Measurements from ENCODE around the gene LRRC8E. TPM values are rescaled to one million over a fixed set of nuclear protein-coding genes. Genes with fewer than 3 reads are reported as not detected.
"Not testable (repeated sequence)": the region's sequence is repeated elsewhere in the genome, so short reads cannot be mapped to it uniquely, and the experiment has no call there.

Gene LRRC8E
- total RNA-seq, 1 donor from 2014 or later, result 0.77 TPM

- DNase-seq (ENCODE audit: low read depth in 2 of 2), result not testable (repeated sequence)
Measured at GRCh38 chr19:7930030-7930429, 41.7 kb downstream of the LRRC8E start.

DNA sequence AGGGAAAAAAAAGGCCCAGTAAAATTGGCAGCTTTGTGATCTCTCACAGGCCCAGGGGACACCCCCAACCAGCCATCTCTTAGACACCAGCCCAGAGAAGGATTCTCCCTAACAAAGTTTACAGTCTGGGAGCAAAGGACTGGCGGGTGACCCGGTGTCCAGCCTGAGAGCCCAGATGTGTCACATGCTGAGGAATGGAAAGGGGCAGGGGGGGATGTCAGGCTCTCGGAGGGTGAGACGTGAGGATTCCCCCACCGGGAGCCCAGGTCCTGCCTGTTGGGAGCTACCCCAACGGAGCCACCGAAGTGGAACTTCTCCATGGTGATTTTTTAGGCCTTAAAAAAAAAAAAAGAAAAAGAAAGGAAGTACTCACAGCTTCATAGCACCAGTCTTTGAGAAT, 42.5 kb downstream of the LRRC8E start:
- DNase-seq (ENCODE audit: low read depth in 2 of 2), result no peak

- DNase-seq (ENCODE audit: low read depth in 2 of 2), result no peak
Measured at GRCh38 chr19:7931221-7932061, 43.1 kb downstream of the LRRC8E start.

- DNase-seq (ENCODE audit: low read depth in 2 of 2), result no peak
Measured at GRCh38 chr19:7932276-7932929, 44.1 kb downstream of the LRRC8E start.

DNA sequence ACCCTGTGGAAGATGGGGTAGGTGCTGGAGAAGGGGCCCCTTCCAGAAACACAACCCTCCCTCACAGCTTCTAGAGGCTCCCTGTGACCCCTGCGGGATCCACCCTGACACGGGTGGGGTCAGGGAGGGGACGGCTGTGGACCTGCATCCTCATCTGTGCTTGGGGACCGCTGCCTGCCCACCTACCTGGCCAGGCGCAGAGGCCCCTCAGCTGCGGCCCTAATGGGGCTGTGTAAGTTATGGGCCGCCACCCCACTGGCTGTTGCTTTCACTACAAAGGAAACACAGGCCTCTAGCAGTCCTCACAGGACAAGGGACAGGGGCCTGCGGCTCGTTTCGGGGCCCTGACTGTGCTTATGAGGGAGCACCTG, 44.6 kb downstream of the LRRC8E start:
- DNase-seq (ENCODE audit: low read depth in 2 of 2), result no peak

DNA sequence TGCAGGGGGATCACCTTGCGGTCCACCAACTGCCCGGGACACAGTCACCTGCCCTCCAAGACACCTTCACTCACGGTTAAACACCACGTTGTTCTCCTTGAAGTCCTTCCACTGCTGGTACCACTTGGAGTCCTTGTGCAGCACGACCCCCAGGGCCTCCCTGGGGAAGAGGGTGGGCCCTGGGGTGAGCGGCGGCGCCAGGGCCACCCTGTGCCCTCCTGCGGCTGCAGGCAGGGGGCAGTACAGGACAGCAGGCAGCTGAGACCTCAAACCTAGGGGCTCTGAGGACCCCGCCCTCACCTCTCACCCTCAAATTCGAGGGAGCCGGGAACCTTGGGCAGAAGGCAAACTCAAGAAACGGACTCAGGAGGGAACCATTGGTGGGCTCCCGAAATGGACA, 45.1 kb downstream of the LRRC8E start:
- no peak for DNase-seq (ENCODE audit: low read depth in 2 of 2)

DNA sequence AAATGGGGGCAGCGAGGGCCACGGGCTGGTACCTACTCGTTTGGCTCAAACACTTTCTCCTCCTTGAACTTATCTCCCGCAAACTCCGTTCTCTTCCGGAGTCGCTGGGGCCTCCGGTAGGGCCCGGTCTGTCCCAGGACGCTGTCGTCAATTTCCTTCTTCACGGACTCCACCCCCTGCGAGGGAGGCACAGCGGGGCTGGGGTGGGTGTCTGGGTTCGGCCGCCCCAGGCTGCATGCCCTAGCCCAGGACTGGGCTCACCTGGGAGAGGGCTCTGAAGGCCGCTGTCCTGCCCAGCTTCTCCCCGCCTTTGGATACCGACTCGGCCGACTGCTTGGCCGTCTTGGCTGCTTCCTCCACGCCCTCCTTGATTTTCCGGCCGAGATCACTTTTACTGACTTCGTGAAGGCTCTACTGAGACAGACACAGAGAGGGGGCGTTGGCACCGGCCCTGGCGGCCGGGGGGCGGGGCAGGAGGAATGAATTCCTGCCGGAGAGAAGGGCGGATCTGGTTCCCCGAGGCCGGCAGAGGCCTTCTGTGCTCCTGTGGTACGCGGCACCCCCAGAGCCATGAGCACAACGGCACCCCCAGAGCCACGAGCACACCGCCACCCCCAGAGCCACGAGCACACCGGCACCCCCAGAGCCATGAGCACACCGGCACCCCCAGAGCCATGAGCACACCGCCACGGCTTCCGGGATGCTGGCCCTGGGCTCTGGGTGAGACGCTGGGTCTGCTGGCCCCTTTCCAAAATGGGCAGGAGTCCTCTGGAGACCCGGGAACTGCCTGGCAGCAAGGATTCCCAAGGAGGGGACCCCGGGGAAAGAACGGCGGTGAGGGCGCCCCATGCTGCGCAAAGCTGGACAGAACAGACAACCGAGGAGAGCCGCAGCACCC, 45.8 kb downstream of the LRRC8E start:
- no peak for DNase-seq (ENCODE audit: low read depth in 2 of 2)

GRCh38 chr19:7934766-7935165, 46.5 kb downstream of the LRRC8E start:
- DNase-seq (ENCODE audit: low read depth in 2 of 2), result no peak

DNA sequence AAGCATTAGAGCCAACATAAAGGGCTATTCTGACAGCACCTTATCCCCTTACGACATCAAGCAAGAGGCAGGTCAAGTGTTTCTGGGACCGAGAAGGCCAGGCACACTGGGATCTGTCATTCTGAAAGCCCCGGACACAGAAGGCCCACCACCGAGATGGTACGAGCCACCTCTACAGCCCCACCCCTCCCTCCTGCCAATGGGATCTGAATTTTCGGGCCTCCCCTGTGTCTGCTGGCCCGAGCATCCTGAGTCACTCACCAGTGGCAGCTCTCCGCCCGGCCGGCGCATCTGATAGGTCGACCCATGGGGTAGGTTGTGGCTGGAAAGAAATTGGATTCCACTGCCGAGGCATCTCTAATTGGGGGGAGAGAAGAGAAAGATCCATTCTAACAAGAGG, 52.5 kb downstream of the LRRC8E start:
- no peak for DNase-seq (ENCODE audit: low read depth in 2 of 2)

GRCh38 chr19:7941895-7942596, 53.7 kb downstream of the LRRC8E start:
- no peak for DNase-seq (ENCODE audit: low read depth in 2 of 2)

DNA sequence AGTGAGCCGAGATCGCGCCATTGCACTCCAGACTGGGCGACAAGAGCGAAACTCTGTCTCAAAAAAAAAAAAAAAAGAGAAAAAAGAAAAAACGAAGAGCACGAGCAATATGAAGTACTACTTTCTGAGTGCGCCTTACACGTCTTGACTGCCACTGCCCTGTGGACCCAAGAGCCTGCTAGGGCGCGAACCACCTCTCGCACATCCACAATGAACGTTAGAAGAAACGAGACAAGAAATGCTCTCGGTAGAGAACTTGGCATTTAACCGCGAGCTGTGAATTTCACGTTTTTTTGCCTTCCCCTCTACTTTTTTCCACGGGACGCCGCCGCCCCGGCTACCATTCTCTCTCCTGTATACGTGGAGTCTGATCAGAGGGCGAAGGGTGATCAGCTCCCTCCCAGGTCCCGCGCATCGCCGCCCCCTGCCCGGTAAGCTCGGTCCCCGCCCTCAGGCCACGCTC, 54.7 kb downstream of the LRRC8E start:
- no peak for DNase-seq (ENCODE audit: low read depth in 2 of 2)

- DNase-seq (ENCODE audit: low read depth in 2 of 2), result peak; percentile 99 to 100
Measured at GRCh38 chr19:7943444-7944176, 55.3 kb downstream of the LRRC8E start, which contains the start of gene TIMM44. Gene TIMM44, minus strand, starts transcription at chr19:7943666. Its CDS starts 15 bp downstream, at chr19:7943651.

- peak; percentile 77 to 89 for DNase-seq (ENCODE audit: low read depth in 2 of 2)
Measured at GRCh38 chr19:7944177-7944761, 56.0 kb downstream of the LRRC8E start.

- DNase-seq (ENCODE audit: low read depth in 2 of 2), result no peak
Measured at GRCh38 chr19:7947939-7948338, 59.6 kb downstream of the LRRC8E start.

Other genes starting within 250 kb of the LRRC8E start
- not detected in 2 replicates for gene RETN, start 219.5 kb upstream of the LRRC8E start, total RNA-seq
- not detected in 2 replicates for gene MCEMP1, start 211.4 kb upstream of the LRRC8E start, total RNA-seq
- gene TRAPPC5, start 207.7 kb upstream of the LRRC8E start, total RNA-seq, result 93.8 and 106 TPM in 2 replicates
- gene FCER2, start 186.4 kb upstream of the LRRC8E start, total RNA-seq, result not detected in 2 replicates
- under 0.01 TPM in 1 of 2 replicates, not detected in the other for gene CLEC4G, start 156.4 kb upstream of the LRRC8E start, total RNA-seq
- under 0.01 TPM in 2 replicates for gene CD209, start 141.0 kb upstream of the LRRC8E start, total RNA-seq
- gene CLEC4M, start 125.3 kb upstream of the LRRC8E start, total RNA-seq, result 41.8 and 143 TPM in 2 replicates
- gene EVI5L, start 58.3 kb upstream of the LRRC8E start, total RNA-seq, result 6.2 and 10.6 TPM in 2 replicates
- gene PRR36, start 14.1 kb upstream of the LRRC8E start, total RNA-seq, result not detected in 2 replicates
- 6.9 and 11.4 TPM in 2 replicates for gene MAP2K7, start 15.4 kb downstream of the LRRC8E start, total RNA-seq
- gene TGFBR3L, start 26.3 kb downstream of the LRRC8E start, total RNA-seq, result 0.25 and 0.26 TPM in 2 replicates
- 5.1 and 5.8 TPM in 2 replicates for gene SNAPC2, start 31.8 kb downstream of the LRRC8E start, total RNA-seq
- gene CTXN1, start 37.6 kb downstream of the LRRC8E start, total RNA-seq, result 1.5 and 2.9 TPM in 2 replicates
- gene TIMM44, start 55.2 kb downstream of the LRRC8E start, total RNA-seq, result 26.2 and 30.2 TPM in 2 replicates
- gene ELAVL1, start 117.1 kb downstream of the LRRC8E start, total RNA-seq, result 19.0 and 40.5 TPM in 2 replicates
- not detected in 2 replicates for gene CCL25, start 164.2 kb downstream of the LRRC8E start, total RNA-seq

All from dermis microvascular lymphatic vessel endothelial cell (primary cell).